Coronary artery (tissue), 2 donors: ENCODE measurements around the gene GPR12.
"Not testable (repeated sequence)": the region's sequence is repeated elsewhere in the genome, so short reads cannot be mapped to it uniquely, and the experiment has no call there.

ENCODE experiments used
- DNase-seq: peaks from one replicate; pipeline ENCODE4 v3.0.0-alpha.2; 2017; ENCODE audit warnings: low spot score
- H3K27ac ChIP-seq, 2 donors: fragments of 200-600 bp; sonication (generic); one replicate each; pipeline ENCODE4 v1.5.1; 2016 to 2019
- H3K4me3 ChIP-seq: fragments of 200-600 bp; sonication (generic); 2 replicates; pipeline ENCODE4 v1.5.1; 2016; ENCODE audit warnings: mild to moderate bottlenecking, moderate library complexity
- TF ChIP-seq, protein P1 (sequence below): fragments of 200-600 bp; sonication (generic); IDR thresholded peaks from one replicate; pipeline ENCODE4 v1.5.1; 2019; ENCODE audit warnings: antibody characterized with exemption

Gene GPR12

GRCh38 chr13:26726684-26727083 lies 33.9 kb downstream of the GPR12 start:
- Histone ChIP-seq H3K27ac (no peak overlapping the region), H3K4me3 (no peak overlapping the region)
- TF ChIP-seq, protein P1, sequence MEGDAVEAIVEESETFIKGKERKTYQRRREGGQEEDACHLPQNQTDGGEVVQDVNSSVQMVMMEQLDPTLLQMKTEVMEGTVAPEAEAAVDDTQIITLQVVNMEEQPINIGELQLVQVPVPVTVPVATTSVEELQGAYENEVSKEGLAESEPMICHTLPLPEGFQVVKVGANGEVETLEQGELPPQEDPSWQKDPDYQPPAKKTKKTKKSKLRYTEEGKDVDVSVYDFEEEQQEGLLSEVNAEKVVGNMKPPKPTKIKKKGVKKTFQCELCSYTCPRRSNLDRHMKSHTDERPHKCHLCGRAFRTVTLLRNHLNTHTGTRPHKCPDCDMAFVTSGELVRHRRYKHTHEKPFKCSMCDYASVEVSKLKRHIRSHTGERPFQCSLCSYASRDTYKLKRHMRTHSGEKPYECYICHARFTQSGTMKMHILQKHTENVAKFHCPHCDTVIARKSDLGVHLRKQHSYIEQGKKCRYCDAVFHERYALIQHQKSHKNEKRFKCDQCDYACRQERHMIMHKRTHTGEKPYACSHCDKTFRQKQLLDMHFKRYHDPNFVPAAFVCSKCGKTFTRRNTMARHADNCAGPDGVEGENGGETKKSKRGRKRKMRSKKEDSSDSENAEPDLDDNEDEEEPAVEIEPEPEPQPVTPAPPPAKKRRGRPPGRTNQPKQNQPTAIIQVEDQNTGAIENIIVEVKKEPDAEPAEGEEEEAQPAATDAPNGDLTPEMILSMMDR = no peak
- no peak for DNase-seq

DNA sequence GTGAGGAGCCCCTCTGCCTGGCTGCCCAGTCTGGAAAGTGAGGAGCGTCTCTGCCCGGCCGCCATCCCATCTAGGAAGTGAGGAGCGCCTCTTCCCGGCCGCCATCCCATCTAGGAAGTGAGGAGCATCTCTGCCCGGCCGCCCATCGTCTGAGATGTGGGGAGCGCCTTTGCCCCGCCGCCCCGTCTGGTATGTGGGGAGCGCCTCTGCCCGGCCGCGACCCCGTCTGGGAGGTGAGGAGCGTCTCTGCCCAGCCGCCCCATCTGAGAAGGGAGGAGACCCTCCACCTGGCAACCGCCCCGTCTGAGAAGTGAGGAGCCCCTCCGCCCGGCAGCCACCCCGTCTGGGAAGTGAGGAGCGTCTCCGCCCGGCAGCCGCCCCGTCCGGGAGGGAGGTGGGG lies 37.0 kb downstream of the GPR12 start:
- H3K4me3 ChIP-seq, H3K27ac ChIP-seq, DNase-seq: not testable (repeated sequence)

DNA sequence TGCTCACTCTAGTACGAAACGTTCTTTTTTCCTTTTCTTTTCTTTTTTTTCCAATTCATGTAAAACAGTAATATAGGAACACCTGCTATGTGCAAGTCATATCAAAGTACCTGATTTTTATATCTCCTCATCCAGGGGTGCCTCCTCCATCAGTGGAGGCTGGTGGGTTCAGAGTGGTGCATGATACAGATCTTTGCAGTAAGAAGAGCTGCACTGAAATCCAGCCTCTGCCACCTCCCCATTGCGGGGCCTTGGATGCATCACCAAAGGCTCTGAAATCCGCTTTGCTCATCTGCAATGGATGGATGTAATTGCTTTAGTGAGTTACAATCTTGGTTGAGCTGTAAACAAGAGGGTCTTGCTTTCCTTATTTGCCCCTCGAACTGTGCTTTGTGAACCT lies 38.3 kb downstream of the GPR12 start:
- Histone ChIP-seq H3K27ac (no peak overlapping the region), H3K4me3 (no peak overlapping the region)
- TF ChIP-seq, protein P1 = no peak
- DNase-seq = no peak

DNA sequence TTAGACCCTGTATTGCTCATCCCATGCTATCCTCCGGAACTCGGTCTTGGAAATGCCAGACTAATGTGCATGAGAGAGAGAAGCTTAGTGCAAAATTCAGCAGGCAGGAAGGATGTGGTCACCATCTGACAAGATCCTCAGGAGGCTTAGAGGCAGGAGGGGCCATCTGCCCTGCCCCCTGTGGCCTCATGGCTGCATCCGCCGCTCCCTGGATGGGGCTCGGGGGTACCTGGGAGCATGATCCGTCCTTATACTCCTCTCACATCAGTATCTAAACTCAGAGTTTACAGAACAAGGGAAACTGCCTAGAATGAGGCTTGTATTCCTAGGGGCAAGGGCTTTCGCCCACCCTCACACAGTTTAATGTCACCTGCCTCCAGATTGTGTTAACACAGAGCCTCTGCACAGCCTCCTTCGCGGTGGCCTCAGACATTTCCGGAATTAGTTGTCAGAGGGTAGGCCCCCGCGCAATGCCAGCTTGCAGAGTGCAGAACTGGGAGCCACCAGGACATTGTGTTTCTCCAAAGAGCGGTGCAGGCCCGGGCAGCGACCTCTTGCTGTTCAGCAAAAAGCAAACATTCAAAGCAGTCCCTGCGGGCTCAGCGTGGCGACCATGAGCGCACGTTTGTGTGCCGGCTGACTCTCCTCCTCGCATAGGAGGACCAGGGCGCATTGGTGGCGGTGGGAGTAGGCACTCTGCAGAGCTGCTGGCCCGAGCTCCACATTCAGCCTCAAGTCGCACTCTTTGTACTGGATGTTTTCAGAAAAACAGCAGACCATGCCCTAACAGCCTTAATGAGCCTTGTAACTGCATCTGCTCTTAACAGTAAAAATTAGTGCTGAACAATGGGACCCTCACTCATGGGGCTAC lies 39.1 kb downstream of the GPR12 start:
- TF ChIP-seq, protein P1 = no peak
- DNase-seq = peak; percentile 55
- Histone ChIP-seq H3K4me3 (no peak overlapping the region), H3K27ac (no peak overlapping the region)

DNA sequence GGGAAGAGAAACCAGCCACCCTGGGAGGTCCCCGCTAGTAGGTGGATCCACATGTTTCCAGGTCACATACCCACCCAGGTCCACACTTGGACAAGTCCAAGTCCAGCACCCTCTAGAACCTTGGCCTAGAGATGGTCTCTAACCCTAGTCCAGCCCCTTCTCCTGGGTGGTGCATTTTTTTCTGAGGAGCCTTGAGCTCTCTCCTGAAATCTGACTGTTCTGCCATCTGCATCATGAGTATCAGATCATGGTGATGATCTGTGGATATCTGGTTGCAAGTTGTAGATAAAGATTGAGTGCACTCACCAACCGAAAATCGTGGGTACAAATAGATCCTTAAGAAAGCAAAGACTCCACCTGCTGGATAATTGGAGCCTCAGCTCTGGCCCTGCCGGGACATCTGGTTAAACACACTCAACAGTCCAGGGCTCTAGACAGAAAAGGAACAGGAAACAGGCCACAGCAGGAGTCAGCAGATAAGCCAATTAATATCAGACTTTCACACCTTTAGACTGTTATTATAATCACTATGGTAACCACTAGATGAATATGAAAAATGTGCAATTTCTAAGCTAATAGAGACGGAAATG lies 41.1 kb downstream of the GPR12 start:
- DNase-seq = peak; percentile 3
- Histone ChIP-seq H3K4me3 (no peak overlapping the region), H3K27ac (no peak overlapping the region)
- TF ChIP-seq, protein P1 = no peak

DNA sequence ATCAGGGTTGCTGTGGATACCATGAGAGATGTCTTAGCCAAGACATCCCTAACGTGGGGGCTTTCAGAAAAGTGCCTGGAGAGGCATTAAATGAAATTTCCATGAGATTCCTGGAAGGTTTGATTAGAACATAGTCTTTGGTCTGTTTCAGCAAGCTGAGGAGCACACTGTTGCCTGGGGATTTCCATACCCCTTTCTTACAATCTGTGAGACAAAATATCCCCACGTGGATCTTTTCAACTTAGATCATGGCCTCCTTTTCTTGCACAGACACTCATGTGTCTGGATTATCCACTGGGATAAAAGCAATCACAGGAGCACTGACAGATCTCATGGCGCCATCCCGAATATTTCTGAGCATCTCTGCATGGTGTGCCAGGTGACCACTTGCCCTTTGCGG lies 41.7 kb downstream of the GPR12 start:
- Histone ChIP-seq H3K4me3 (no peak overlapping the region), H3K27ac (no peak overlapping the region)
- TF ChIP-seq, protein P1 = no peak
- peak; percentile 0 for DNase-seq

- TF ChIP-seq, protein P1 = no peak
- H3K27ac ChIP-seq = no peak overlapping the region
- DNase-seq = peak; percentile 41
- H3K4me3 ChIP-seq = no peak overlapping the region
Observed at GRCh38 chr13:26718146-26718545, 42.4 kb downstream of the GPR12 start.
